GM12874 (cell line): ENCODE data around the gene ETV6.

Experiments used
- CTCF ChIP-seq: IDR thresholded peaks from 2 replicates; pipeline ENCODE4 v1.5.1; 2011; ENCODE audit warnings: low read depth, mild to moderate bottlenecking, control low read depth, low read length, moderate library complexity; ENCODE audit not compliant: insufficient read depth

Gene ETV6

GRCh38 chr12:11648514-11649412 lies 711 bp upstream of the ETV6 start:
- TF ChIP-seq CTCF: no peak

DNA sequence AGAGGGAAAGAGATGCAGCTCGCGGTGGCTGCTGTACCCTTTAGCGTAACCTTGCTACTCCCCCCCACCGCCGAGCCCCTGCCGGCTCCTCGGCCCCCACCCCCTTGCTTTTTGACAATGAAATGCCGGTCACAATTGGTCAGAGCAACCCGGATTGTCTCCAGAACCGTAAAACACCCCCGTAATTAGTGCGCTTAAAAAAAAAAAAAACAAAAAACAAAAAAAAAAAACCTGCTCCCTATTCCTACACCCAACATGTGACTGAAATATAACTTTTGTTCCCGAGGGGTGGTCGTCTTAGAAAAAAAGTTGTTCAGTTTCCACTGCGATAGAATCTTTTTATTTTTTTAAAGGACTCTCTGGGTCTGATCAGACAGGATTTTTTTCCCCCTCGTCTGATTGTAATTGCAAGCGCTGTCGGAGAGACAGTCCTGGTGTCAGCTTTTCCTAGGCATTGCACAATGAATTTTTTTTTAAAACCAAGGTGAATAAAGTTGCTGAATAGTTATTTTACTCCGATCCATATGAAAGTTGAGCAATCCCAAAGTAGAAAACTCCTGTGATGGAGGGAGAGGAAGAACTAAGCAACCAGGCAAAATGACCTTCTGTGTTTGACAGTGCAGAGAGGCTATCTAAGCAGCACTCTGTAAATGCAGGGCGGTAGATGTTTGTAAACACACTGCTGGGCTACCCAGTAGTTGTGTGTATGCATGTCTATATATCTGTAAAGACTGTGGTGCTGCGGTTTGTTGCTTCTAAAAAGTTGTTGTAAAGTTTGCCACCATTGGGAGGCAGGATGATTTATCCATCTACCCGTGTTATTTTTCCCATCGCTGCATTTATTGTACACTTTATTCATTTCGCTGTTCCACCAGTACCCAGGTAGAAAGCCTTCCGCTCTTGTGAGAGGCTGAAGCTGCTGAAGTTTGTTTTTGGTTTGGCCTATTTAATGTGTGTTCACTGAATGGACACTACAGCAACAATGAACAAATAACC lies 1.1 kb downstream of the ETV6 start:
- TF ChIP-seq CTCF: no peak

GRCh38 chr12:11651381-11651780 lies 1.9 kb downstream of the ETV6 start:
- no peak for TF ChIP-seq CTCF

DNA sequence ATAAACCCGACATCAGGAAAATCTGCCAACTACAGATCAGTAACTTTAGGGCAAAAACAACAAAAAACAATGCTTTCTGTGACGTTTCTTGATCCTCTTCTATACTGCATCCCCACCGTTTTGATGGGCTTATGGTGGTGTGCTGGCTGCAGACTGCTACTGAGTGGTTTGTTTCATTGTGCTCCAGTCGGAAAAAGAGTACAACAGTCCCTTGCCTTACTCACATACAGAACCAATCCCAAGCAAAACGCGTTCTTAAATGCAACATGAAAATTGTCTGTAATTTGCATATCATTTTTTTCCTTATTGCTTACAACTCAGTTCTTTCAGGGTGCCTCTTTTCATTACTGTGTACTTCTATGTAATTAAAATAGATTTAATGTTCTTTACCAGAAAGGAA lies 2.3 kb downstream of the ETV6 start:
- no peak for TF ChIP-seq CTCF

DNA sequence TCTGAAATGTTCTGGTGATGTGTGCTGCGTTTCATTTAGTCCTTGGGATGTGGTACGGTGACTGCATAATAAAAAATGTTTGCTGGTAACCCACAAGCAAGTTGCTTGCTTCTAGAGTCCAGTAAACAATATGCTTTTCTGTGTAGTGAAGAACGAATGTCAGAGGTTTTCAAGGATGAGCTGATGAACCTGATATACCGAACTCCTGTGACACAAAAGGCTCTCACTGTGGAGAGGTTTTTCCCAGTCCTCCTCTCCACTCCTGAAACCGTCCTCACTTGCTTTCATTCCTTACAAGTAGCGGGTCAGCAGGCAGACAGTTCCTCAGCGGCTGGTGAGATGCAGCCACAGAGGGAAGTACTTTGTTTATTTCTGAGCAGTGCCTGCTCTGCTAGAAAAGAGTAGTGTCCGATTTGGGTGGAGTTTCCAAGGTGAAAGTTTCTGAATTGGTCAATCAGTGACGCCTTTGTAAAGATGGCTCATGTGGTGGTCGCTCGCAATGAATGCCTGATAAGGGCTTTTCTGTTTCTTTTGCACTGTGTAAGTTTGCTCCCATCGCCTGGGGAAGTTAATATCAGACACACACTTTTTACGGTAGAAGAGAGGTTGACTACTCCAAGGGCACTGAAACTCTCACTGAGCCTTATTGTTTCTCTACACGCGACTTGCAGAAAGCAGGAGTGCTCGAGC lies 3.0 kb downstream of the ETV6 start:
- TF ChIP-seq CTCF: no peak

DNA sequence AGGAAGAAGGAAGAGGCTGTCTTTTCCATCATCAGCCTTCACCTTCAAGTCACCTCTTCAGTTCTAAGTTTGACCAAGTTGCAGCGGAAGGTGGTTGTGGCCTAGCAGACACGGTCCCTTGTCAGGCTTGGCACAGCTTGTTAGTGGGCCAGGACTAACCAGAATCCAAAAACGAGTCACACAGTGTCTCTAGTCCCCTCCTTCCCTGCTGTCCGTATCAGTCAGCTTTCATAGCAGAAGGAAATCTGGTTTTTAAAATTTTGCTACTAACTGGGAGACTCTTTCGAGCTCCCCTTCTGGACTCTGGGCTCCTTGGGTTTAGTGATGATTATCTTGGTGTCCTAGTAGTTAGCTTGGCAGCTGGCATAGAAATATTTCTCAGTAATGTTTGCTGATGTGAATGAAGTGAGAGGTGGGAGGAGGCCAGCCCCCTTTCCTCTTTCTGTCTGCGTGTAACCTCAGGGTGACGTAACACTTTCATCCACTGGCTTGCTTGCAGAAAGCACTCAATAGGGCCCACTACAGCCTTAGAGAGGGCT lies 3.8 kb downstream of the ETV6 start:
- no peak for TF ChIP-seq CTCF
